GM19351 (cell line): ENCODE measurements around the gene ACOXL.
"Not testable (repeated sequence)": the region's sequence is repeated elsewhere in the genome, so short reads cannot be mapped to it uniquely, and the experiment has no call there.

ENCODE experiments used
- ATAC-seq: cut with Tn5 transposase; IDR thresholded peaks from one replicate; pipeline ENCODE4 v1.9.1; 2021; ENCODE audit warnings: mild to moderate bottlenecking, moderate library complexity; ENCODE audit not compliant: unreplicated experiment

Gene ACOXL

DNA sequence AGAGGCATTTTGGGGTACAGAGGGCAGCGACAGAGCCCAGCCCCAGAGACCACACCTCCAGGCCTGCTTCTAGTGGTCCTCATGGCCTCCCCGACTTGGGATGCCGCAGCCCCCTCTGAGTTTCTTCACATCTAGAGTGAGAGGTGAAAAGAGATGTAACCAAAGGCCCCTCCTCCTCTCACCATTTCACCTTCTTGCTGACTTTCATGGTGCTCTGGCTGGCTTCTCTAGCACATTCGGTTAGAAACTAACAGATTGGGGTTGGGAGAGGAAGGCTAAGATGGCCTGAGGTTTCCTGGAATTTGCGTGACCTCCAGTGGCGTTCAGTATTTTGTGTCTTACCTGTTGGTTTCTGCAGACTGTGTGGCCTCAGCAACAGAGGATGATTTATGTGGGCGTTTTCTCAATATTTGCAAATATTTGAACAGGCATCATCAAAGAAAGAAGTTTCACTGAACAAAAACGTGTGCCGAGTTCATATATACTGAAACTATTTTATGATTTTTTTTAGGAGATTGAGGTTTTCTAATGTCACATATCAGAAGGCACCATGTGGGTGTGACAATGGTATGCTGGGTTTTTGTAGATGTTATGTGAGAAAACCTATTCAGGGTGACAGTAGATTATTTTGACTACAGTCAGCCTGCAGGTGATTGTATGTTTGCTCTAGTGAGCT is 318.5 kb downstream of the ACOXL start:
- ATAC-seq, result no peak

DNA sequence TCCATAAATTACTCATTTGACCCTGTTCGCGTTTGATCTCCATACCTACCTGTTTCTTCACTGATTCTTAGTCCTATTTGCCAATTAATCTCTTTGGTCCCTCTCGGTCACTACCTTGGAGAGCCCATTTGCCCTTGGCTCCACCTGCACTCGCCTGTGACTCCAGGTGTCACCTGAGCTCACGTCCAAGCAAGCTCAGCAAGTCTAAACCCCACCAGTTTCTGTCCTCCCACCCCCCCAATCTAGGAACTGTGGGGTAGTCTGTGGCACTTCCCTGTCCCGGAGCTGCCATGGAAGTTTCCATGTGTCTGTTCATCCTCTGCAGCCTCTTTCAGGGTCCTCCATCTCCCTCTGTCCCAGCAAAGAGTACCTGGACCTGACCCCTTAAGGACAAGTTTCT is 320.2 kb downstream of the ACOXL start:
- ATAC-seq, result no peak

DNA sequence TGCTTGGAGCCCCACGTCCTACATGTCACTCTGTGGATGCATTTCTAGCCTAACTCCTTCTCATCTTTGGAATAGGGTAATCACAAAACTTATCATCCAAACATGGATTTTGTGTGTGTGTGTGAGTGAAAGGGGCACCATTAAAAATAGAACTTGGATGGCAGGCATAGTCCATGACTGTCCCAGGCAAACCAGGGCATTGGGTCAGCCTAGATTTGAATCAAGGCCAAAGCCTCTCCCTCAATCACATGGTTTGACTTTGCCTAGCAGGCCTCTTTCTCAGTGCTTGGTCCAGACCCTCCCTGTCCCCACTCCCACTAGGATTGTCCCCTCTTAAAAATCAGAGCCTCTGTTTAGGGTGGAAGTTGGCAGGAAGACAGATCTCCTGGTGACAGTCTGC is 320.9 kb downstream of the ACOXL start:
- no peak for ATAC-seq

DNA sequence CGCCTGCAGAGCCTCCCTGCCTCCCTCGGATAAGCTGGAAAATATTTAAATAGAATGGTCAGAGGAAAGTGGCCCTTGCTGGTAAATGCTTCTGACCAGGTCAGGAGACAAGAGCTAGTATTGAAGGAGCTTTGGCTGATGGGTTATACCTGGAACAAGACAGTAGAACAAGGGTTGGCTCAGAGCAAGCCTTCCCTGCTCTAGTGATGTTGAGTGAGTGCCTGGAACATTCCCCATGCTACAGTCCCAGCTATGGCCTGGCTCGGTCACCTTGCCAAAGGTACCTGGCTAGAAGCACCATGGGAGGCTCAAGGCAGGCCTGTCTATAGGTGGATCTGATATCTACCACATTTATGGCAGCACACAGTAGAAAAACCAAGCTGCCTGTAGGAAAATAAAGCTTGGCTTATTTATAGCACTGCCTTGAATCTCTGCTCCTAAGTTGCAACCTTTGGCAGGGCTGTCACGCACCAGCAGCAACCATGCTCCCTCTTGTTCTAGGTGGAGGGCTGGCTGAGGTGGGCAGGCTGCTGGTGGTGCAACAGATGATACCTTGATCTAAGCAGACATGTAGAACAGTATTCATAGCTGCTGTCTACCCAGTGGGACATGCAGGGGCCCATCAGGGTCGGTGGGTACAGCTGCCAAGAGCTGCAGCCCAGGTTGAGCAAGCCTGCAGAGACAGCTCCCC is 321.6 kb downstream of the ACOXL start:
- no peak for ATAC-seq

DNA sequence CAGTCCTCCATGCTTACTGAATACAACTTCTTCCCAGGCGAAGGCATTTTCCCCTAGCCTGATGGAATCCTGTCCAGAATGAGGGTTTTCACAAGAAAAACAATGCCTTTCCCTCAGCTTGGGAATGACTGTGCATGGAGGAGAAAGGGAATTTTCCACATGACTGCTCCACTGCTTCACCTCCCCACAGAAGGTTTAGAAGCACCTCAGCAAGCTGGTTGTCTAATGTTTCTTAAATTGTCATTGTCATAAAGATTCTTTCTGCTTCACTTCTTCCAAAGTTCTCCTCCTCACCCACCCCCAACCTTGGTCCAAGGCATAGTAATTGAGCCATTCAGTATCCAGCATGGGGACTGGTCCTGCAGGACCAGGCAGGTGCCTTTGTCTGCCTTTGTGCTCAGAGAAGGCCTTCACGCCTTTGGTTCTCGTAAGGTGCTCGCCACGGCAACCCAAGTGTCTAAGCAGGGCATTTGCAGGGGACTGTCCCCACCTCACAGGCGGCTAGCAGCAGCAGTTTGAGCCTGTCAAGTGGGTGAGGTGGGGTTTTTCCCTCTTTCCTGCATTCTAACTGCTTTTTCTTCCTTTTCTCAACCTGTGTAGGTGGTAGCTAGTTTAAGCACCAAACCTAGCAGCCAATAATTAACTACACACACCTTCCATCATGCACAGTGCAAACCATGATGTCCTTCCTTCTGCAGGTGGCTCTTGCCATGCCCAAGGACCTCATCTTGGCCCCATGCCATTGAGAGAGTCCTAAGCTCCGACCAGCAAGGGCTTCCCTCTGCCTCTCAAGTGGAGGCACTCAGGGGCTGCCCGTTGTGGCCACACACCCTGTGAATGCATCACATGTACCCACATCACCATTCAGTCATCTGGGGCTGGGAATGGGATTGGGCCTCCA is 322.7 kb downstream of the ACOXL start:
- ATAC-seq, result peak; percentile 73

DNA sequence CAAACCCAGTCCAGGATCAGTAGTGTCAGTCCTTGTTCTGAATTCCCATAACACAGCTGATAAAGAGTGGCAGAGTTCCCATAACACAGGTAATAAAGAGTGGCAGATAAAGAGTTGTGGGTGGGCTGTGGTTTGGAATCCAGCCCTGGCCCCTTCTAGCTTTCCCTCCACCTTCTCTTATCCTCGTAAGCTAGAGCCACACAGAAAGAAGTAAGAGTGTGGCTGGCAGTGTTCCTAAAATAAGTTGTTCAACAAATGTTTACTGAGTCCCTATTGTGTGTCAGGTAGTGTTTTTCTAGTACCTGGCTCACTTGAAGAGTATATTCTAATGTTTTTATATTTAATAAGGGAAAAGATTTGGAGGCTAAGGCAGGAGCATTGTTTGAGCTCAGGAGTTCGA is 323.4 kb downstream of the ACOXL start:
- ATAC-seq, result no peak

DNA sequence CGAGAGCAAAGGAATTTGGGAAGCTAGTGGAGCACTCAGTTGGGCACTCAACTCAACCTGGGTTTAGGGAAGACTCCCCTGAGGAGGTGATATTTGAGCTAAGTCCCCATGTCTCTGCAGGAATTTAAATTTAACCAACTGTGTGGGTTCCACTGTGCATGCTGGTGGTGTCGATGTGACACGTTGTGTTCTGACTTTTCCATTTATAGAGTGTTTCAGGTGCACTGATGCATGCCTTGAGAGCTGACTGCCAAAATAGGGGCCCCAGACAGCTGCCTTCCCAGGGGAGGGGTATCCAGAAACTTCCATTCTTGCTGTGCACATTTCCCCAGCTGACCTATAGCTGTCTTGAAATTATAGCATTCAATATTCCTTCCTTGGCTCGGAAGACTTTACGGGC is 324.7 kb downstream of the ACOXL start:
- peak; percentile 33 for ATAC-seq

DNA sequence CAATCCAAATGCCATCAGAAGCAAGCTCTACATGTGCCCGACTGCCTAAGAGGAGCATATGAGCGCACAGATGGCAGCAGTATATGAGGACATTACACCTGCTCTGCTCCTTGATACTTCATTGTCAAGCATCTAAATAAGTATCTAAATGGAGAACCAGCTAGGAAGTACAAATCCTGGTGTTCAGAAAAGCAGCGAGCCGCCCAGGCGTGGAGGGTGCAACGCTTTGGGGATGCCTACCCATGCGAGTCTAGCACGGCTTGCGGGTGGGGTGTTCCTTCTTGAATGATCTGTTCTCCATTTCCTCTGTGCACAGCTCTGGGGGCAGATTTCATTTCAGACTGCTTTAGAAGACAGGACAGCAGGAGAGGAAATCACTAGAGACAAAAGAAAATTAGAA is 325.3 kb downstream of the ACOXL start:
- ATAC-seq, result no peak

DNA sequence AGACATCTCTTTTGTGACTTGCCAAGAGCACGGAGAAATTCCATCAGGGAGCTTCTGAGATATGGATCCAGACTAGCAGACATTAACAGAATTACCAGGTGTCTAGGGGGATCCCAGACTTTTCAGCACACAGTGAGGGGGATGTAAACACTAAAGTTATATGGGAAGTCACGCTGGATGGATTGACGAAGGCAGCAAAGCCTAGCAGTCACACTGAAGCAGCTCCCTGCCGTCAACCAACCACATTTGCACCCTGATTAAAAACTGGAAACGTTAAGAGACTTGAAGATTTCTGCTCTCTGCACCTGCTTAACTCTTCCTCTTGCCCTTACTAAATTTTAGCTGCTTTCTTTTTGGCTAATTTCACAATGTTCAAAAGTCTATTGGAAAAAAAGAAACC is 325.9 kb downstream of the ACOXL start:
- no peak for ATAC-seq

DNA sequence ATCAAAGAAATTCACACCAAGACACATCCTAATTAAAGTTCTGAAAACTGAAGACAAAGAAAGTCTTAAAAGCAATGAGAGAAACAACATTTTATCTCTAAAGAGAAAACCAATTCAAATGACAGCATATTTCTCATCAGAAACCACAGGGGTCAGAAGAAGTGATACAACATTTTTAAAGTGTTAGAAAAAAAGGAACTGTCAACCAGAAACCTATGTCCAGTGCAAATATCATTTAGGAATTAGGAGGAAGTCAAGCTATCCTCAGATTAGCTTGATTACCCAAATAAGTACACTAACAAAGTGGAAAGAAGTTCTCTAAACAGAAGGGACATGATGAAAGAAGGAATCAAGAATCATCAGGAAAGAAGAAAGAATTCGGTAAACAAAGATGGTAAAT is 328.8 kb downstream of the ACOXL start:
- no peak for ATAC-seq

DNA sequence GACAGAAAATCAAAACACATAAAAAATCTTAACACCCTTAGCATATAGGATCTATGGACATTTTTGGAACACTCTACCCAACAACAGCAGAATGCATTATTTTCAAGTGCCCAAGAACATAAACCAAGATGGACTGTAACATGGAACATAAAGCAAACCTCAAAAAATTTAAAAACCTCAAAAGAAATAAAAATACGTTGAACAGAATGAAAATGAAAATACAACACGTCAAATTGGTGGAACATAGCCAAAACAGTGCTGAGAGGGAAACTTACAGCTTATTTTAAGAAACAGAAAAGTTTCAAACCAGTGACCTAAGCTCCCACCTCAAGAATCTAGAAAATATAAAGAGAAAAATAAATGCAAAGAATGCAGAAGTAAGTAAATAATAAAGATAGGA is 330.0 kb downstream of the ACOXL start:
- ATAC-seq, result peak; percentile 71

DNA sequence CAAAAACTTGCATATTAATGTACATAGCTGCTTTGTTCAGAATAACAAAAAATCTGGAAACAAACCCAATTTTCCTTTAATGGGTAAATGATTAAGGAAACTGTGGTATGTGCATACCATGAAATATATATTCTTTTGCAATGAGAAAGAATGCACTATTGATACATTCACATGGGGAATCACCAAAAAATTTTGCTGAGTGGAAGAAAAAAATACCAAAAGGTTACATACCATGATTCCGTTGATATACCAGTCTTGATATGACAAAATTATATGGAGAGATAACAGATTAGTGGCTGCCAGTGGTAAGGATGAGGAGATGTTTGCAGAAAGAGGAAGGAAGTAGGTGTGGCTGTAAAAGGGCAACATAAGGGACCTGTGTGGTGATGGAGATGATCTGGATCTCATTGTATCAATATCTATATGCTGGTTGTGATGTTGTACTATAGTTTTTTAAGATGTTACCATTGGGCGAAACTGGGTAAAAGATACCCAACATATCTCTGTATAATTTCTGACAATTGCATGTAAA is 333.8 kb downstream of the ACOXL start:
- ATAC-seq, result no peak

DNA sequence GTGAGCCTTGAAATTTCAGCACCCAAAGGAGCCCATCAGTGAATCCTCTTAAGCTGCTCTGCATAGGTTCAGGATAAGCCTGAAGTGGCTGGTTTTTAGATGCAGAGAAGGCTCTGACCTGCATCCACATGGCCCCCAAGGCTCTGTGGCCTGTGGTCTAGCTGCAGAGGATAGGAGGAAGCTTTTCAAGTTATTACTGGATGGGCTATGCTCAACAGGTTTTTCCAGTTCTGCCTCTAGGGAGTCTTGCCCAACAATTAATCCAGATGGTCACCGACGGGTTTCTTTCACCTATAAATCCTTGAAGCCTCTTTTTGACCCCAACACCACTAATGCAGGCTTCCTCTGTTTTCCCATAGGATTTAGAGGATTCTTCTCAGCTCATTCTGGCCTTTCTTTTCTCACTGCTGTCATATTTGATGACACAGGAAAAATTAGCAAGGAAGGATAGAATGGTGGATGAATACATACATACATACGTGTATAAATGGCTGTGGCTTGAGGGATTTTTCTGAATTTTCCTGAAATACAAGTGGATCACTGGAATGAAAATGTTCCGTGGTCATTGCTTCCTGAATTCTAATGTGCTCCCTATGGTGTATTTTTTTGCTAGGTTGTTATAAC is 336.2 kb downstream of the ACOXL start:
- ATAC-seq, result no peak

DNA sequence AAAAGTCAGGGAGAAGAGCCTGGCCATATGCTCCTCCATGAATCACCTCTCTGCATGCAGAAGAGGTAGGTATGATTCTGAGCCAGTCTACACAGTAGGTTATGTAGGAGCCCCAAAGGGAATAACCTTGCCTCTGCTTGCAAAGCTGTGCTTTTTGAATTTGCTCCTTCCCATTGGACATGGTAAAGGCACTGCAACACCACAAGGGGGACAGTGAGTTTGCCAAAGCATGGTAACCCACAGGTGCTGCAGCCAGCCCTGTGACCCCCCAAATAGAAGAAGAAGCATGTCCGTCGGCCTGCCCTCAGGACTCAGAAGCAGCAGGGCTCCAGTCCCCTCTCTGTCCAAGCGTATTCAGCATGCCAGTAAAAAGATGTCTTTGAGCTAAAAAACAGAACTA is 337.3 kb downstream of the ACOXL start:
- no peak for ATAC-seq

DNA sequence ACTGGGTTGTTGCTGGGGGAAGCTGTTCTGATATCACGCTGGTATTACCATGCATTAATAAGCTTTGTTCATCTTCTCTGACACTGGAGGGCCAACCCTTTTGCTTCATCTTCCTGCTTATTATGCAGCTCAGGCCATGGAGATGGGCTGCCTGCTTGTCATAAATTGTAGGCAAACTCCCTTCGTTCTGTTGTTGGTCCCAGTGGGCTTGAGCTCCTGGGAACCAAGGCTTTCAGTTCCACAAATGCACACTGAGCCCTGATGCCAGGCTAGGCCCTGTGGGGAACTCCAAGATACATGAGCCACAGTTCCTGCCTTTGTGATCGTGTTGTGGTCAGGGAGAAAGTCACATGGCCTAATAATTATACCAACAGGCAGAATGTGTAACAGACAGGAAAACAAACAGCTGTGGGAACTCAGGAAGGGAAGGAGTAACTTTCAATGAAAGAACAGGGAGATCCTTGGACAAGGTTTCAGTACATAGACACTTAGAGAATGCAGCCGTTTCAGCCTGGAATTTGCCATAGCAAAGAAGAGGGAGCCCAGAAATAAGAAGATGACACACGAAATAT is 339.3 kb downstream of the ACOXL start:
- ATAC-seq, result no peak

DNA sequence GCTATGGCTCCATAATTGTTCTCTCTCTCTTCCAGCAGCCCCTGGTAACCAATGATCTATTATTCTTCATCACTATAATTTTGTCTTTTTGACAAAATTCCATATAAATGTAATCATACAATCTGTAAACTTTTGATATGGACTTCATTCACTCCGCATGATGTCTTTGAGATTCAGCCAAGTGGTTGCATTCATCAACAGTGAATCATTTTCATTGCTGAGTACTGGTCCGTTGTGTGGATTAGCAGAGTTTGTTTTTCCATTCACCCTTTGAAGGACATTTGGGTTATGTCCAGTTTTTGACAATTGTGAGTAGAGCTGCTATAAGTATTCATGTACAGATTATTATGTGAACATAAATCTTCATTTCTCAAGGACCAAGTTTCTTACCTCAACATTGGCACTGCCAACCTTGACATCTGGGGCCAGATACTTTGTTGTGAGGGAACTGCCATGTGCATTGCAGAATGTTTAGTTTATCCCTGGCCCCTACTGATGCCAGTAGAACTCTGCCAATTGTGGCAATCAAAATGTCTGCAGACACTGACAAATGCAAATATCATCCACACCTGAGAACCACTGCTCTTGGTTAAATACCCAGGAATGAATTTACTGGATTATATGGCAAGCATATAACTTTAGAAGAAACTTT is 340.0 kb downstream of the ACOXL start:
- ATAC-seq, result no peak

DNA sequence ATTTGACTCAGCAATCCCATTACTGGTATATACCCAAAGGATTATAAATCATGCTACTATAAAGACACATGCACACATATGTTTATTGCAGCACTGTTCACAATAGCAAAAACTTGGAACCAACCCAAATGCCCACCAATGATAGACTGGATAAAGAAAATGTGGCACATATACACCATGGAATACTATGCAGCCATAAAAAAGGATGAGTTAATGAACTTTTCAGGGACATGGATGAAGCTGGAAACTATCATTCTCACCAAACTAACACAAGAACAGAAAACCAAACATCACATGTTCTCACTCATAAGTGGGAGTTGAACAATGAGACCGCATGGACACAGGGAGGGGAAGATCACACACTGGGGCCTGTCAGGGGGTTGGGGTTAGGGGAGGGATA is 350.3 kb downstream of the ACOXL start:
- ATAC-seq, result not testable (repeated sequence)

DNA sequence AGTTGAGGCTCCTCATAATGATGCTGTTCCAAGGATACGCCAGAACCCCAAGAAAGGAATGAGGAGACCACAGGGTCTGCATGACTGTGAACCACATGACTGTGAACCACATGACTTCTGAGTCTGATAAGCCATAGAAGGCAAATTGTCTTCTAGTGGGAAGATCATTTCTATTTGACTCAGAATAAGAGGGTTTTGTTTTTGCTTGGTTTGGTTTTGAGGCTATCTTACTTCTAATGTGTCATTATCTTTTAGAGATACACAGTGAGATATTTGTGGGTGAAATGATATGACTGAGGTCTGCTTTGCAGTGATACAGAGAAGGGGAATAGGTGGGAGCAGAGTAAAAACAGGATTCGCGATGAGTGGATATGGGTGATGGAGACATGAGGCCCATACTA is 359.4 kb downstream of the ACOXL start:
- ATAC-seq, result no peak

DNA sequence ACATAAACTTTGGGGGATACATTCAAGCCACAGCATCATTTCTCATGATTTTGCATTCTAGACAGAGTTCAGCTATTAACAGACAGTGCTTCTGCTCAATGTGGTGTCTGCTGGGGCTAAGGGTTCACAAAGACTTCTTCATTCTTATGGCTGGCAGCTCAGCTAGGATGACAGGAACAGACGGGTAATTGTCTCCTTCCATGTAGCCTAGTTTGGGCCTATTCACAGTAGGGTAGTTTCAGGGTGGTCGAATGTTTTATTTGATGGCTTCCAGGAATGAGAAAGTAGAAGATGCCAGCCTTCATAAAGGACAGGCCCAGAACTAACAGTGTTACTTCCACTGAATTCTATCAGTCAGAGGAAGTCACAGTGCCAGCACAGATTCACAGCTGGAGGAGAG is 362.3 kb downstream of the ACOXL start:
- ATAC-seq, result no peak

DNA sequence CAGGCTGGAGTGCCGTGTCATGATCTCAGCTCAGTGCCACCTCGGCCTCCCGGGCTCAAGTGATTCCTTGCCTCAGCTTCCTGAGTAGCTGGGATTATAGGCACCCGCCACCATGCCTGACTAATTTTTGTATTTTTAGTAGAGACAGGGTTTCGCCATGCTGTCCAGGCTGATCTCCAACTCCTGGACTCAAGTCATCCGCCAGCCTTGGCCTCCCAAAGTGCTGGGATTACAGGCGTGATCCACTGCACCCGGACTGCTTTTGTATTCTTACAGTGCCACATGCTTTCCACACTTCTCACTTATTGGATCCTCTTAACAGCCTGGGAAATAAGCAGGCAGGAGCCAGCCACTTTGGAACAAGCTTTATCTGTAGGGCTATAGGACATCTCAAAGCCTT is 363.1 kb downstream of the ACOXL start:
- no peak for ATAC-seq
